ENCODE measurements around the gene MAFG.

The MAFG gene

DNA sequence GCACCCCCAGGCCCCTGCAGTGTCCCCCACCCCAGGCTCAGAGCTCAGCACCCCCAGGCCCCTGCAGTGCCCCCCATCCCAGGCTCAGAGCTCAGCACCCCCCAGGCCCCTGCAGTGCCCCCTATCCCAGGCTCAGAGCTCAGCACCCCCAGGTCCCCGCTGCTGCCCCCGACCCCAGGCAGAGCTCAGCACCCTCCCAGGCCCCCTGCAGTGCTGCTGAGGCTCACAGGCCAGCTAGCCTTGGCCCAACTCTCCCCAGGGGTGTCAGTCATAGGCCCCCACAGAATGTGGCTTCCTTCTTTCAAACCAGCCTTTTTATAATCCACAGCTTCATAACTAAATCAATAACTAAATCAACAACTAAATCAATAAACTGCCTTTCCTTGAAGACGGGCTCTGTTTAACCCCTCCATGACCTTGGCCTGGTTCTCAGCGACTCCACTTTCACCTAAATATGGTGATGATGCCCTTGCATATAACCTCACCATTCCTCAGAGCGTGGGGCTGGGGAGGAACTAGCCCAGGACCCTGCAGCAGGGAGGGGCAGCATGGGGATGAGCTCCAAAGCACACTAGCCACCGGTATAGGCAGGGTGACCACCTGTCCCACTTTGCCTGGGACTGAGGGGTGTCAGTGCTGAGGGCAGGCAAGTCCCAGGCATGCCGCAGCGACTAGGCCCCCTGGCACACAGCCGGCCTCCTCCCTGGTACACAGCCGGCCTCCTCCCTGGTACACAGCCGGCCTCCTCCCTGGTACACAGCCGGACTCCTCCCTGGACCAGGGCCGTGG lies 28.4 kb upstream of the MAFG start:
- Histone ChIP-seq H3F3A (ENCODE audit: low read depth) (no peaks in the 10 kb centered on the region), H2AFZ (ENCODE audit: low read length) (no peak overlapping the region), H4K20me1 (ENCODE audit: insufficient read depth, low read length, poor library complexity, severe bottlenecking) (no peaks in the 10 kb centered on the region), H3K4me2 (ENCODE audit: low read depth, low read length, poor library complexity, severe bottlenecking) (no peak overlapping the region), H3K9ac (ENCODE audit: low read depth, low read length, poor library complexity, severe bottlenecking) (no peak overlapping the region), H3K4me1 (ENCODE audit: insufficient read depth, low read length, poor library complexity, severe bottlenecking) (no peaks in the 10 kb centered on the region), H3K79me2 (ENCODE audit: insufficient read depth, low read length) (no peaks in the 10 kb centered on the region), H3K27me3 (ENCODE audit: insufficient read depth, low read length, poor library complexity, severe bottlenecking) (no peaks in the 10 kb centered on the region), H3K9me2 (replicated peaks; ENCODE audit: low read depth, low read length) (no peaks in the 10 kb centered on the region), H3K36me3 (ENCODE audit: insufficient read depth, low read length) (no peaks in the 10 kb centered on the region), H3K9me3 (ENCODE audit: insufficient read depth, low read depth, low read length) (no peaks in the 10 kb centered on the region), H3K4me3 (ENCODE audit: low read length, poor library complexity, severe bottlenecking) (no peak overlapping the region)
- no peak for TF ChIP-seq EZH2phosphoT487 (IDR thresholded peaks at IDR 0.05; ENCODE audit: borderline replicate concordance)
- TF ChIP-seq, protein P1, sequence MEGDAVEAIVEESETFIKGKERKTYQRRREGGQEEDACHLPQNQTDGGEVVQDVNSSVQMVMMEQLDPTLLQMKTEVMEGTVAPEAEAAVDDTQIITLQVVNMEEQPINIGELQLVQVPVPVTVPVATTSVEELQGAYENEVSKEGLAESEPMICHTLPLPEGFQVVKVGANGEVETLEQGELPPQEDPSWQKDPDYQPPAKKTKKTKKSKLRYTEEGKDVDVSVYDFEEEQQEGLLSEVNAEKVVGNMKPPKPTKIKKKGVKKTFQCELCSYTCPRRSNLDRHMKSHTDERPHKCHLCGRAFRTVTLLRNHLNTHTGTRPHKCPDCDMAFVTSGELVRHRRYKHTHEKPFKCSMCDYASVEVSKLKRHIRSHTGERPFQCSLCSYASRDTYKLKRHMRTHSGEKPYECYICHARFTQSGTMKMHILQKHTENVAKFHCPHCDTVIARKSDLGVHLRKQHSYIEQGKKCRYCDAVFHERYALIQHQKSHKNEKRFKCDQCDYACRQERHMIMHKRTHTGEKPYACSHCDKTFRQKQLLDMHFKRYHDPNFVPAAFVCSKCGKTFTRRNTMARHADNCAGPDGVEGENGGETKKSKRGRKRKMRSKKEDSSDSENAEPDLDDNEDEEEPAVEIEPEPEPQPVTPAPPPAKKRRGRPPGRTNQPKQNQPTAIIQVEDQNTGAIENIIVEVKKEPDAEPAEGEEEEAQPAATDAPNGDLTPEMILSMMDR (conservative IDR thresholded peaks at IDR 0.05; ENCODE audit: low read length), result no peak

DNA sequence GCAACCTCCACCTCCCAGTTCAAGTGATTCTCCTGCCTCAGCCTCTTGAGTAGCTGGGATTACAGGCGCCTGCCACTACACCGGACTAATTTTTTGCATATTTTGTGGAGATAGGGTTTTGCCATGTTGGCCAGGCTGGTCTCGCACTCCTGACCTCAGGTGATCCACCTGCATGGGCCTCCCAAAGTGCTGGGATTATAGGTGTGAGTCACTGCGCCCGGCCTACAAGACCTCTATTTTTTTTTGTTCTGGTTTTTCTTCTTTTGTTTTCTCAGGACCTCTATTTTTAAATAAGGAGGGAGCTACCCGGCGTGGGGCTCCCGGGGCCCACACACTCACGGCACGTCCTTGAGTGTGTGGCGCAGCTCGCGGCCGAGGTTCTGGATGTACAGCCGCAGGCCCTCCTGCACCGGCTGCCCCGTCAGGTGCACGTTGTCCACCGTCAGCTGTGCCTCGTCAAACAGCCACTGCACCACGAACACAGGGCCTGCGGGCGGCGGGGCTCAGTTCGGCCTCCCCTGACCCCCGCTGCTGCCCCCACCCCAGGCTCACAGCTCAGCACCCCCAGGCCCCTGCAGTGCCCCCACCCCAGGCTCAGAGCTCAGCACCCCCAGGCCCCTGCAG lies 27.6 kb upstream of the MAFG start:
- no peak overlapping the region for H3K4me2 ChIP-seq (ENCODE audit: low read depth, low read length, poor library complexity, severe bottlenecking)
- H3F3A ChIP-seq (ENCODE audit: low read depth), result no peaks in the 10 kb centered on the region
- H2AFZ ChIP-seq (ENCODE audit: low read length), result no peak overlapping the region
- H3K9ac ChIP-seq (ENCODE audit: low read depth, low read length, poor library complexity, severe bottlenecking), result no peak overlapping the region
- TF ChIP-seq EZH2phosphoT487 (IDR thresholded peaks at IDR 0.05; ENCODE audit: borderline replicate concordance), result no peak
- TF ChIP-seq, protein P1 (conservative IDR thresholded peaks at IDR 0.05; ENCODE audit: low read length), result no peak
- no peaks in the 10 kb centered on the region for H4K20me1 ChIP-seq (ENCODE audit: insufficient read depth, low read length, poor library complexity, severe bottlenecking)
- no peaks in the 10 kb centered on the region for H3K79me2 ChIP-seq (ENCODE audit: insufficient read depth, low read length)
- no peaks in the 10 kb centered on the region for H3K4me1 ChIP-seq (ENCODE audit: insufficient read depth, low read length, poor library complexity, severe bottlenecking)
- H3K4me3 ChIP-seq (ENCODE audit: low read length, poor library complexity, severe bottlenecking), result no peak overlapping the region
- no peaks in the 10 kb centered on the region for H3K27me3 ChIP-seq (ENCODE audit: insufficient read depth, low read length, poor library complexity, severe bottlenecking)
- H3K9me2 ChIP-seq (replicated peaks; ENCODE audit: low read depth, low read length), result no peaks in the 10 kb centered on the region
- no peaks in the 10 kb centered on the region for H3K36me3 ChIP-seq (ENCODE audit: insufficient read depth, low read length)
- no peaks in the 10 kb centered on the region for H3K9me3 ChIP-seq (ENCODE audit: insufficient read depth, low read depth, low read length)

DNA sequence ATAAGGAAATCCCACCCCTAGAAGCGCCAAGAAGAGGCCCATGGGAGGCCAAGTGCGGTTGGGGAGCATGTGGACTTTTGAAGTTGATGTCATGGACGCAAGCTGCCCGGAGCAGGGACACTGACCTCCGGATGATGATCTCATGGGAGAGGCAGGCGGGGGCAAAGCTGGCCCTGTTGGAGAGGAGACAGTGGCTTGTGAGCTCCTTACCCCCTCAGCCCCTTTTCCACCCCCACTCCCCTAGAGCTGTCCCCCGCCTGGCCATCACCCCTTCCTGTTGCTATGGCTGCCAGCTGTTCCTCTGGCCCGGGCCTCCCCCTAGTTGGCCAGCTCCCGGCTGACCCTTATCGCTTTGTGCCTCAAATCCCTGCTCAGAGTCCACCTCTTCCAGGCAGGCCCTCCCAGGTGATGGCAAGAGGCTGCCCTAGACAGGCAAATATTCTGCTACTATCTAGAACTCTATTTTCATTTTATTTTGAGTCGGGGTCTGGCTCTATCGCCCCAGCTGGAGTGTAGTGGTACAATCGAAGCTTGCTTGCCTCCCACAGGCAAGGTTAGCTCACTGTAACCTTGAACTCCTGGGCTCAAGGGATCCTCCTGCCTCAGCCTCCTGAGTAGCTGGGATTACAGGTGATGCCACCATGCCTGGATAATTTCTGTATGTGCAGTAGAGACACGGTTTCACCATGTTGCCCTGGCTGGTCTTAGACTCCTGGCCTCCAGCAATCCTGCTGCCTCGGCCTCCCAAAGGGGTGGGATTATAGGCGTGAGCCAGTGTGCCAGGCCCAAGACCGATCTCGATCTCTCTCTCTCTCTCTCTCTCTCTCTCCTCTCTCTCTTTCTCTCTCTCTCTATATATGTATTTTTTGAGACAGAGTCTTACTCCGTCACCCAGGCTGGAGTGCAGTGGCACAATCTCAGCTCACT lies 26.9 kb upstream of the MAFG start:
- TF ChIP-seq, protein P1 (conservative IDR thresholded peaks at IDR 0.05; ENCODE audit: low read length), result no peak
- no peak for TF ChIP-seq EZH2phosphoT487 (IDR thresholded peaks at IDR 0.05; ENCODE audit: borderline replicate concordance)
- Histone ChIP-seq H3K27me3 (ENCODE audit: insufficient read depth, low read length, poor library complexity, severe bottlenecking) (no peaks in the 10 kb centered on the region), H3K36me3 (ENCODE audit: insufficient read depth, low read length) (no peaks in the 10 kb centered on the region), H3K9me2 (replicated peaks; ENCODE audit: low read depth, low read length) (no peaks in the 10 kb centered on the region), H4K20me1 (ENCODE audit: insufficient read depth, low read length, poor library complexity, severe bottlenecking) (no peaks in the 10 kb centered on the region), H2AFZ (ENCODE audit: low read length) (no peak overlapping the region), H3K9me3 (ENCODE audit: insufficient read depth, low read depth, low read length) (no peaks in the 10 kb centered on the region), H3K4me1 (ENCODE audit: insufficient read depth, low read length, poor library complexity, severe bottlenecking) (no peaks in the 10 kb centered on the region), H3K79me2 (ENCODE audit: insufficient read depth, low read length) (no peaks in the 10 kb centered on the region), H3K9ac (ENCODE audit: low read depth, low read length, poor library complexity, severe bottlenecking) (no peak overlapping the region), H3K4me3 (ENCODE audit: low read length, poor library complexity, severe bottlenecking) (no peak overlapping the region), H3F3A (ENCODE audit: low read depth) (no peaks in the 10 kb centered on the region), H3K4me2 (ENCODE audit: low read depth, low read length, poor library complexity, severe bottlenecking) (no peak overlapping the region)
